Measurements from ENCODE around the gene VAMP8. TPM values are rescaled to one million over a fixed set of nuclear protein-coding genes. Genes with fewer than 3 reads are reported as not detected.
"Not testable (repeated sequence)": the region's sequence is repeated elsewhere in the genome, so short reads cannot be mapped to it uniquely, and the experiment has no call there.

The VAMP8 gene
- total and polyA plus RNA-seq, 8 donors: 51.8 to 250 (median 64.2) TPM

- Histone ChIP-seq H3K4me3 (no peak overlapping the region), H3K27me3 (no peaks in the 10 kb centered on the region), H3K9me3 (no peaks in the 10 kb centered on the region), H3K27ac (peak overlapping the region; percentile 89 to 92), H3K36me3 (no peaks in the 10 kb centered on the region), H3K4me1 (peaks cover 67 to 87% of the 10 kb centered on the region in 2 donors)
- TF ChIP-seq, protein P1, sequence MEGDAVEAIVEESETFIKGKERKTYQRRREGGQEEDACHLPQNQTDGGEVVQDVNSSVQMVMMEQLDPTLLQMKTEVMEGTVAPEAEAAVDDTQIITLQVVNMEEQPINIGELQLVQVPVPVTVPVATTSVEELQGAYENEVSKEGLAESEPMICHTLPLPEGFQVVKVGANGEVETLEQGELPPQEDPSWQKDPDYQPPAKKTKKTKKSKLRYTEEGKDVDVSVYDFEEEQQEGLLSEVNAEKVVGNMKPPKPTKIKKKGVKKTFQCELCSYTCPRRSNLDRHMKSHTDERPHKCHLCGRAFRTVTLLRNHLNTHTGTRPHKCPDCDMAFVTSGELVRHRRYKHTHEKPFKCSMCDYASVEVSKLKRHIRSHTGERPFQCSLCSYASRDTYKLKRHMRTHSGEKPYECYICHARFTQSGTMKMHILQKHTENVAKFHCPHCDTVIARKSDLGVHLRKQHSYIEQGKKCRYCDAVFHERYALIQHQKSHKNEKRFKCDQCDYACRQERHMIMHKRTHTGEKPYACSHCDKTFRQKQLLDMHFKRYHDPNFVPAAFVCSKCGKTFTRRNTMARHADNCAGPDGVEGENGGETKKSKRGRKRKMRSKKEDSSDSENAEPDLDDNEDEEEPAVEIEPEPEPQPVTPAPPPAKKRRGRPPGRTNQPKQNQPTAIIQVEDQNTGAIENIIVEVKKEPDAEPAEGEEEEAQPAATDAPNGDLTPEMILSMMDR (IDR thresholded peaks at IDR 0.05): no peak
- ATAC-seq (peak; percentile 66), DNase-seq (peak in 2 of 4 donors; percentile 71 to 73)
- intact Hi-C loops (cut with DNase I): no loop called here
Measured at GRCh38 chr2:85589982-85590791, 12.8 kb downstream of the VAMP8 start.

GRCh38 chr2:85590950-85591349 lies 13.6 kb downstream of the VAMP8 start:
- Histone ChIP-seq H3K36me3 (no peaks in the 10 kb centered on the region), H3K4me3 (no peak overlapping the region), H3K27ac (peak overlapping the region; percentile 89 to 92), H3K4me1 (peaks cover 59 to 79% of the 10 kb centered on the region in 2 donors), H3K9me3 (no peaks in the 10 kb centered on the region), H3K27me3 (no peaks in the 10 kb centered on the region)
- DNase-seq: no peak
- intact Hi-C loops (cut with DNase I): no loop called here
- TF ChIP-seq, protein P1 (IDR thresholded peaks at IDR 0.05): no peak
- no peak for ATAC-seq

DNA sequence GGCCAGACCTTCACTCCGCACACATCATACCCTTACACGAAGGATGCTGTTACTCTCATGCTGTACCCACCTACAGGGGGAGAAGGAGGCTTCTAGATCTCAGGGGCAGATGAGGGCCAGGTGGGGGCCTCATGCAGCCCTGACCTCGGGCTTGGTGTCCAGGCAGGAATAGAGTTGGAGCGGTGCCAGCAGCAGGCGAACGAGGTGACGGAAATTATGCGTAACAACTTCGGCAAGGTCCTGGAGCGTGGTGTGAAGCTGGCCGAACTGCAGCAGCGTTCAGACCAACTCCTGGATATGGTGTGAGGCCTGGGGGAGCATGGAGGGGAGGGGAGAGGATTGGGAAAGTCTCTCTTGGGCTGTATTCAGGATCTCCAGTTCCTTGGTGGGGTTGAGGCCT lies 14.2 kb downstream of the VAMP8 start:
- H3K36me3 ChIP-seq: peaks cover 0 to 2% of the 10 kb centered on the region in 2 donors
- no peak overlapping the region for H3K4me3 ChIP-seq
- intact Hi-C loops (cut with DNase I): no loop called here
- H3K27me3 ChIP-seq: no peaks in the 10 kb centered on the region
- peak overlapping the region; percentile 89 to 92 for H3K27ac ChIP-seq
- no peaks in the 10 kb centered on the region for H3K9me3 ChIP-seq
- H3K4me1 ChIP-seq: peaks cover 61 to 78% of the 10 kb centered on the region in 2 donors
- DNase-seq (no peak), ATAC-seq (no peak)
- TF ChIP-seq, protein P1 (IDR thresholded peaks at IDR 0.05): no peak

DNA sequence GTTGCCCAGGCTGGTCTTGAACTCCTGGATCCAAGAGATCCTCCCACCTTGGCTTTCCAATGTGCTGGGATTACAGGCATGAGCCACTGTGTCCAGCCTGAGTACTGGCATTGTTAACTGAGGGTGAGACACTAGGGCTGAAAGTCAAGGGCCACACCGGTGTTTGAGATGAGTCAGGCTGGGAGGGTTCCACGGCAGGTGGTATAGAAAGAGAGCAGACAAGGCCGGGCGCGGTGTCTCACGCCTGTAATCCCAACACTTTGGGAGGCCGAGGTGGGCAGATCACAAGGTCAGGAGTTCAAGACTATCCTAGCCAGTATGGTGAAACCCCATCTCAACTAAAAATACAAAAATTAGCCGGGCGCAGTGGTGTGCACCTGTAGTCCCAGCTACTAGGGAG lies 14.9 kb downstream of the VAMP8 start:
- intact Hi-C loops (cut with DNase I): not testable (repeated sequence)
- H3K4me1 ChIP-seq: peaks cover 60 to 78% of the 10 kb centered on the region in 2 donors

DNA sequence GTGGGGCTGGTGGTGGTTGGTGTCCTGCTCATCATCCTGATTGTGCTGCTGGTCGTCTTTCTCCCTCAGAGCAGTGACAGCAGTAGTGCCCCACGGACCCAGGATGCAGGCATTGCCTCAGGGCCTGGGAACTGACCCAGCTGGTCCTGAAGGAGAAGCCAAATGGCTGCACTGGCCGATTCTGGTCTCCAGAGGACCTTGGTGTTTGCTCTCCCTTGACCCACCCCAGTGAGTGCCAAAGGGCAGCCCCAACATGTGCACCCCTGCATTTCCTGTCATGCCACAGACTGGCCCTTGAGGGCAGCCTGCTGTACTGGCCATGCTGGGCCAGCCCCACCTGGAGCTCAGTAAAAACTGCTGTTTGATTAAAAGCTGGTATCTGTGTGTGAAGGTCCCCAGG lies 15.6 kb downstream of the VAMP8 start:
- Histone ChIP-seq H3K4me3 (no peak overlapping the region), H3K4me1 (peaks cover 53 to 78% of the 10 kb centered on the region in 2 donors), H3K36me3 (peaks cover 0 to 17% of the 10 kb centered on the region in 2 donors), H3K27ac (no peak overlapping the region), H3K27me3 (no peaks in the 10 kb centered on the region), H3K9me3 (no peaks in the 10 kb centered on the region)
- DNase-seq (no peak), ATAC-seq (no peak)
- TF ChIP-seq, protein P1 (IDR thresholded peaks at IDR 0.05): no peak
- intact Hi-C loops (cut with DNase I): no loop called here

More for the DNA sequence above, 14.9 kb downstream of the VAMP8 start:
- peak overlapping the region in 1 of 2 donors; percentile 92 for H3K27ac ChIP-seq
- not testable (repeated sequence) for H3K36me3 ChIP-seq, DNase-seq, H3K27me3 ChIP-seq, H3K9me3 ChIP-seq, ATAC-seq, H3K4me3 ChIP-seq

Data from left lung (tissue), 10 donors.